Liver (tissue), 9 donors: Measurements from ENCODE around the gene ZNF326. TPM values are rescaled to one million over a fixed set of nuclear protein-coding genes. Genes with fewer than 3 reads are reported as not detected.

Experiments
- DNase-seq: peaks from one replicate; pipeline ENCODE4 v3.0.0-alpha.2; 2017; ENCODE audit warnings: low spot score
- H3K27ac ChIP-seq, 2 donors: one replicate each; pipeline ENCODE4 v1.7.0; 2013; ENCODE audit warnings: inconsistent platforms in 2 of 2, low read length in 2 of 2, control low read depth in 1 of 2, low read depth in 1 of 2, mild to moderate bottlenecking in 1 of 2
- H3K27me3 ChIP-seq, 4 donors: one replicate each; pipeline versions ENCODE4 v1.6.1 to v1.7.0; 2013; ENCODE audit warnings: low read length in 3 of 4, inconsistent platforms in 1 of 4, mild to moderate bottlenecking in 1 of 4, moderate library complexity in 1 of 4; ENCODE audit not compliant: control insufficient read depth in 4 of 4, insufficient read depth in 4 of 4
- H3K36me3 ChIP-seq, 4 donors: one replicate each; pipeline versions ENCODE4 v1.6.1 to v1.7.0; 2013; ENCODE audit warnings: low read length in 3 of 4, mild to moderate bottlenecking in 3 of 4, low read depth in 1 of 4, moderate library complexity in 1 of 4; ENCODE audit not compliant: control insufficient read depth in 4 of 4, insufficient read depth in 3 of 4
- H3K4me1 ChIP-seq, 4 donors: one replicate each; pipeline versions ENCODE4 v1.6.1 to v1.7.0; 2013; ENCODE audit warnings: low read length in 3 of 4, mild to moderate bottlenecking in 3 of 4, moderate library complexity in 1 of 4; ENCODE audit not compliant: control insufficient read depth in 4 of 4, insufficient read depth in 4 of 4
- H3K4me3 ChIP-seq, 3 donors: one replicate each; pipeline versions ENCODE4 v1.6.1 to v1.7.0; 2013; ENCODE audit warnings: low read length in 3 of 3, control low read depth in 1 of 3, low read depth in 1 of 3, mild to moderate bottlenecking in 1 of 3
- H3K9ac ChIP-seq, 2 donors: one replicate each; pipeline ENCODE4 v1.7.0; 2013; ENCODE audit warnings: low read length in 2 of 2, mild to moderate bottlenecking in 2 of 2, moderate library complexity in 2 of 2, control low read depth in 1 of 2, low read depth in 1 of 2
- H3K9me3 ChIP-seq, 4 donors: one replicate each; pipeline versions ENCODE4 v1.6.1 to v1.7.0; 2013; ENCODE audit warnings: low read length in 3 of 4; ENCODE audit not compliant: control insufficient read depth in 4 of 4
- ATF3 ChIP-seq: IDR thresholded peaks from 2 replicates; pipeline ENCODE4 v1.6.1; 2016; ENCODE audit warnings: antibody characterized with exemption
- CTCF ChIP-seq: fragments of 150-350 bp; IDR thresholded peaks from 2 replicates; pipeline ENCODE4 v1.5.1; 2017; ENCODE audit warnings: improper control_type of control experiment, low read depth, low read length; ENCODE audit not compliant: missing input control
- EGR1 ChIP-seq, 2 donors: IDR thresholded peaks; 2 replicates each; pipeline ENCODE4 v1.6.1; 2016 to 2018; ENCODE audit warnings: antibody characterized with exemption in 2 of 2, low read depth in 2 of 2
- FOXA1 ChIP-seq: IDR thresholded peaks from 2 replicates; pipeline ENCODE4 v1.6.1; 2016; ENCODE audit warnings: antibody characterized with exemption
- FOXA2 ChIP-seq: IDR thresholded peaks from 2 replicates; pipeline ENCODE4 v1.6.1; 2016; ENCODE audit warnings: antibody characterized with exemption
- GABPA ChIP-seq, 2 donors: IDR thresholded peaks in 1 of 2; conservative IDR thresholded peaks in 1 of 2; 2 replicates each; pipeline ENCODE4 v1.6.1; 2016; ENCODE audit warnings: antibody characterized with exemption in 2 of 2, mild to moderate bottlenecking in 1 of 2, moderate library complexity in 1 of 2
- HNF4A ChIP-seq, 2 donors: conservative IDR thresholded peaks; 2 replicates each; pipeline ENCODE4 v1.6.1; 2016; ENCODE audit warnings: antibody characterized with exemption in 2 of 2, mild to moderate bottlenecking in 2 of 2
- HNF4G ChIP-seq: IDR thresholded peaks from 2 replicates; pipeline ENCODE4 v1.6.1; 2016; ENCODE audit warnings: antibody characterized with exemption
- JUND ChIP-seq, 2 donors: IDR thresholded peaks; 2 replicates each; pipeline ENCODE4 v1.6.1; 2016; ENCODE audit warnings: antibody characterized with exemption in 2 of 2
- MAX ChIP-seq: IDR thresholded peaks from 2 replicates; pipeline ENCODE4 v1.6.1; 2016; ENCODE audit warnings: antibody characterized with exemption
- NR2F2 ChIP-seq: IDR thresholded peaks from 2 replicates; pipeline ENCODE4 v1.6.1; 2016; ENCODE audit warnings: antibody characterized with exemption
- RAD21 ChIP-seq, 2 donors: IDR thresholded peaks; 2 replicates each; pipeline ENCODE4 v1.6.1; 2016; ENCODE audit warnings: antibody characterized with exemption in 2 of 2, mild to moderate bottlenecking in 2 of 2
- RXRA ChIP-seq, 2 donors: IDR thresholded peaks; 2 replicates each; pipeline ENCODE4 v1.6.1; 2017 to 2018; ENCODE audit warnings: antibody characterized with exemption in 2 of 2, mild to moderate bottlenecking in 1 of 2
- SP1 ChIP-seq: IDR thresholded peaks from 2 replicates; pipeline ENCODE4 v1.6.1; 2018; ENCODE audit warnings: antibody characterized with exemption, mild to moderate bottlenecking
- TAF1 ChIP-seq: conservative IDR thresholded peaks from 2 replicates; pipeline ENCODE4 v1.6.1; 2016; ENCODE audit warnings: antibody characterized with exemption, mild to moderate bottlenecking
- YY1 ChIP-seq: IDR thresholded peaks from 2 replicates; pipeline ENCODE4 v1.6.1; 2016; ENCODE audit warnings: antibody characterized with exemption, mild to moderate bottlenecking
- WGBS: extraction: QIAGEN DNeasy Blood & Tissue Kit; methylation state at CpG from one replicate; pipeline ENCODE4 v1.1.7; 2013; 5-methylcytosine and 5-hydroxymethylcytosine counted together
- polyA plus RNA-seq, 2 donors: library from polyadenylated mRNA; stranded (reverse) in 1 of 2; unstranded in 1 of 2; fragments of 200-250 nt in 1 of 2; fragments of >200 nt in 1 of 2; fragmentation: Nextera tagmentation in 1 of 2; extraction: Ambion mirVana in 1 of 2; gene quantifications; one replicate each; pipeline versions ENCODE4 v1.2.1 to v1.2.3, GENCODE V29; 2013 to 2015
- total RNA-seq, 2 donors: library from RNA; depleted of rRNA; stranded (reverse); fragments of >200 nt; gene quantifications; one replicate each; pipeline ENCODE4 v1.2.3, GENCODE V29; 2014
- TF ChIP-seq, protein P1 (sequence below): IDR thresholded peaks from 2 replicates; pipeline ENCODE4 v1.6.1; 2016; ENCODE audit warnings: antibody characterized with exemption, mild to moderate bottlenecking
- TF ChIP-seq, protein P2 (sequence below): IDR thresholded peaks from 2 replicates; pipeline ENCODE4 v1.6.1; 2016; ENCODE audit warnings: antibody characterized with exemption
- donor health status: healthy.
- donor health status: healthy.
- donor health status: healthy.
- donor health status: healthy.
- donor health status: healthy.

The ZNF326 gene
- total and polyA plus RNA-seq, 4 donors, result 6.5 to 14.6 (median 10.9) TPM

GRCh38 chr1:90074566-90074965 lies 79.7 kb downstream of the ZNF326 start:
- Histone ChIP-seq H3K4me1 (no peaks in the 10 kb centered on the region), H3K9ac (no peak overlapping the region), H3K27ac (no peak overlapping the region), H3K4me3 (no peak overlapping the region), H3K9me3 (no peaks in the 10 kb centered on the region), H3K36me3 (no peaks in the 10 kb centered on the region), H3K27me3 (peaks cover 0 to 3% (median 0%) of the 10 kb centered on the region in 4 donors)
- WGBS, result 90% methylated on average over 4 of the region's 4 CpGs
- no peak for DNase-seq
- TF ChIP-seq, protein P1, sequence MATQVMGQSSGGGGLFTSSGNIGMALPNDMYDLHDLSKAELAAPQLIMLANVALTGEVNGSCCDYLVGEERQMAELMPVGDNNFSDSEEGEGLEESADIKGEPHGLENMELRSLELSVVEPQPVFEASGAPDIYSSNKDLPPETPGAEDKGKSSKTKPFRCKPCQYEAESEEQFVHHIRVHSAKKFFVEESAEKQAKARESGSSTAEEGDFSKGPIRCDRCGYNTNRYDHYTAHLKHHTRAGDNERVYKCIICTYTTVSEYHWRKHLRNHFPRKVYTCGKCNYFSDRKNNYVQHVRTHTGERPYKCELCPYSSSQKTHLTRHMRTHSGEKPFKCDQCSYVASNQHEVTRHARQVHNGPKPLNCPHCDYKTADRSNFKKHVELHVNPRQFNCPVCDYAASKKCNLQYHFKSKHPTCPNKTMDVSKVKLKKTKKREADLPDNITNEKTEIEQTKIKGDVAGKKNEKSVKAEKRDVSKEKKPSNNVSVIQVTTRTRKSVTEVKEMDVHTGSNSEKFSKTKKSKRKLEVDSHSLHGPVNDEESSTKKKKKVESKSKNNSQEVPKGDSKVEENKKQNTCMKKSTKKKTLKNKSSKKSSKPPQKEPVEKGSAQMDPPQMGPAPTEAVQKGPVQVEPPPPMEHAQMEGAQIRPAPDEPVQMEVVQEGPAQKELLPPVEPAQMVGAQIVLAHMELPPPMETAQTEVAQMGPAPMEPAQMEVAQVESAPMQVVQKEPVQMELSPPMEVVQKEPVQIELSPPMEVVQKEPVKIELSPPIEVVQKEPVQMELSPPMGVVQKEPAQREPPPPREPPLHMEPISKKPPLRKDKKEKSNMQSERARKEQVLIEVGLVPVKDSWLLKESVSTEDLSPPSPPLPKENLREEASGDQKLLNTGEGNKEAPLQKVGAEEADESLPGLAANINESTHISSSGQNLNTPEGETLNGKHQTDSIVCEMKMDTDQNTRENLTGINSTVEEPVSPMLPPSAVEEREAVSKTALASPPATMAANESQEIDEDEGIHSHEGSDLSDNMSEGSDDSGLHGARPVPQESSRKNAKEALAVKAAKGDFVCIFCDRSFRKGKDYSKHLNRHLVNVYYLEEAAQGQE, result no peak
- no peak for TF ChIP-seq EGR1 (IDR thresholded peaks at IDR 0.05; ENCODE audit: low read depth in 2 of 2)
- TF ChIP-seq, protein P2, sequence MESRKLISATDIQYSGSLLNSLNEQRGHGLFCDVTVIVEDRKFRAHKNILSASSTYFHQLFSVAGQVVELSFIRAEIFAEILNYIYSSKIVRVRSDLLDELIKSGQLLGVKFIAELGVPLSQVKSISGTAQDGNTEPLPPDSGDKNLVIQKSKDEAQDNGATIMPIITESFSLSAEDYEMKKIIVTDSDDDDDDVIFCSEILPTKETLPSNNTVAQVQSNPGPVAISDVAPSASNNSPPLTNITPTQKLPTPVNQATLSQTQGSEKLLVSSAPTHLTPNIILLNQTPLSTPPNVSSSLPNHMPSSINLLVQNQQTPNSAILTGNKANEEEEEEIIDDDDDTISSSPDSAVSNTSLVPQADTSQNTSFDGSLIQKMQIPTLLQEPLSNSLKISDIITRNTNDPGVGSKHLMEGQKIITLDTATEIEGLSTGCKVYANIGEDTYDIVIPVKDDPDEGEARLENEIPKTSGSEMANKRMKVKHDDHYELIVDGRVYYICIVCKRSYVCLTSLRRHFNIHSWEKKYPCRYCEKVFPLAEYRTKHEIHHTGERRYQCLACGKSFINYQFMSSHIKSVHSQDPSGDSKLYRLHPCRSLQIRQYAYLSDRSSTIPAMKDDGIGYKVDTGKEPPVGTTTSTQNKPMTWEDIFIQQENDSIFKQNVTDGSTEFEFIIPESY, result no peak
- TF ChIP-seq JUND (IDR thresholded peaks at IDR 0.05), result no peak
- TF ChIP-seq SP1, result no peak

DNA sequence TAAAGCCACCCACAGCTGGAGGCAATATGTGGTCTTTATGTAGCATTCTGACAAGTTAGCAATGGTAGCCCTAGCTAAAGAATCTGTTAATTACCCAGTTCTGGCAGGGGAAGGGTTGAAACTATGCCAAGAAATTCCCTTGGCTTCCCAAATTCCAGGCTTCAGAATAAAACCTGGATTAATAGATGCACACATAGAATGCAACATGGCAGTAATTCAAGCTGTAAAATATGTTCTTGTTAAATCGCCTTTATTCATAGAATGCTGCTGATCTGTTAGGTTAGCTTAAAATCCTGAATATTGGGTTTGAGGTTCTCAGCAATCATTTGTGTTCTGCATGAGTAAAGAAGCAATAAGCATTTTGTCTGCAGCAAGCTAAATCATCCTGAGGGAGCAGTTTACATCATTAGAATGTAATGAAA lies 80.1 kb downstream of the ZNF326 start:
- Histone ChIP-seq H3K27me3 (peaks cover 0 to 3% (median 0%) of the 10 kb centered on the region in 4 donors), H3K9ac (no peak overlapping the region), H3K4me3 (no peak overlapping the region), H3K4me1 (no peaks in the 10 kb centered on the region), H3K27ac (no peak overlapping the region), H3K36me3 (no peaks in the 10 kb centered on the region), H3K9me3 (no peaks in the 10 kb centered on the region)
- no peak for DNase-seq
- WGBS, result 89% methylated on average over 1 of the region's 1 CpG
- no peak for TF ChIP-seq MAX
- TF ChIP-seq, protein P1, result no peak
- no peak for TF ChIP-seq GABPA (IDR thresholded peaks at IDR 0.05 in 1 of 2, conservative IDR thresholded peaks at IDR 0.05 in 1 of 2)
- TF ChIP-seq EGR1 (IDR thresholded peaks at IDR 0.05; ENCODE audit: low read depth in 2 of 2), result no peak
- no peak for TF ChIP-seq HNF4G
- TF ChIP-seq SP1, result no peak
- TF ChIP-seq ATF3, result no peak
- TF ChIP-seq FOXA1, result no peak
- no peak for TF ChIP-seq FOXA2
- TF ChIP-seq RAD21 (IDR thresholded peaks at IDR 0.05), result no peak
- TF ChIP-seq CTCF, result no peak
- no peak for TF ChIP-seq JUND (IDR thresholded peaks at IDR 0.05)
- TF ChIP-seq NR2F2, result no peak
- no peak for TF ChIP-seq HNF4A (conservative IDR thresholded peaks at IDR 0.05)
- TF ChIP-seq YY1, result no peak
- no peak for TF ChIP-seq TAF1
- no peak for TF ChIP-seq RXRA (IDR thresholded peaks at IDR 0.05)
- TF ChIP-seq, protein P2, result no peak
